H1 (cell line): ENCODE measurements around the gene TRNP1. TPM values are rescaled to one million over a fixed set of nuclear protein-coding genes. Genes with fewer than 3 reads are reported as not detected.

Source experiments
- CTCF ChIA-PET: fragments of 300-600 bp; sonication (Branson Sonifier 250); formaldehyde crosslinking; loops from one replicate; lab custom pipeline; 2021; ENCODE audit not compliant: partially characterized antibody; lab: Charles Lee
- POLR2A ChIA-PET: fragments of 300-600 bp; sonication (Branson Sonifier 250); formaldehyde crosslinking; loops from one replicate; lab custom pipeline; 2021; ENCODE audit warnings: inconsistent platforms; ENCODE audit not compliant: partially characterized antibody; lab: Charles Lee
- DNase-seq, 2 experiments: peaks; one replicate each; pipeline versions ENCODE4 v3.0.0 to v3.0.0-alpha.2; 2010 to 2022; ENCODE audit warnings: low spot score in 2 of 2, low read depth in 1 of 2, mixed read lengths in 1 of 2
- FAIRE-seq: peaks from 2 replicates; lab custom pipeline; 2011; peaks lifted over from hg19 to GRCh38; lab: Jason Lieb, UNC
- H2AFZ ChIP-seq: 2 replicates; pipeline ENCODE4 v1.8.1; 2012; ENCODE audit warnings: low read length, inconsistent platforms
- H2AK5ac ChIP-seq: 2 replicates; pipeline ENCODE4 v1.6.1; 2013; ENCODE audit warnings: low read depth, low read length
- H2BK120ac ChIP-seq: replicated peaks from 2 replicates; pipeline ENCODE3; 2013; ENCODE audit warnings: low read depth, low read length, inconsistent platforms
- H2BK12ac ChIP-seq: 2 replicates; pipeline ENCODE4 v1.6.1; 2013; ENCODE audit warnings: low read depth, low read length
- H2BK15ac ChIP-seq: 2 replicates; pipeline ENCODE4 v1.6.1; 2013; ENCODE audit warnings: low read length
- H2BK20ac ChIP-seq: 2 replicates; pipeline ENCODE4 v1.6.1; 2013; ENCODE audit warnings: low read length
- H2BK5ac ChIP-seq: 2 replicates; pipeline ENCODE4 v1.6.1; 2013; ENCODE audit warnings: low read depth, low read length
- H3K14ac ChIP-seq: 2 replicates; pipeline ENCODE4 v1.6.1; 2013; ENCODE audit warnings: inconsistent platforms; ENCODE audit not compliant: insufficient read length
- H3K18ac ChIP-seq: 2 replicates; pipeline ENCODE4 v1.6.1; 2013; ENCODE audit warnings: low read length; ENCODE audit errors: extremely low read depth
- H3K23ac ChIP-seq: 2 replicates; pipeline ENCODE4 v1.6.1; 2013; ENCODE audit warnings: inconsistent platforms; ENCODE audit not compliant: insufficient read length
- H3K23me2 ChIP-seq: 2 replicates; pipeline ENCODE4 v1.6.1; 2013; ENCODE audit warnings: low read depth, low read length
- H3K27ac ChIP-seq: 2 replicates; pipeline ENCODE4 v1.6.1; 2011; ENCODE audit warnings: low read depth, low read length, inconsistent platforms
- H3K27me3 ChIP-seq, 4 experiments: replicated peaks in 1 of 4; 1 replicate in 1 of 4; 2 replicates in 3 of 4; pipeline versions ENCODE4 v1.6.1 to v1.8.1; 2011 to 2013; ENCODE audit warnings: low read length in 3 of 4, mild to moderate bottlenecking in 3 of 4, inconsistent platforms in 2 of 4, mixed read lengths in 2 of 4, moderate library complexity in 1 of 4; ENCODE audit not compliant: control insufficient read depth in 3 of 4, insufficient read depth in 3 of 4; ENCODE audit errors: extremely low read depth in 1 of 4
- H3K36me3 ChIP-seq, 4 experiments: 2 replicates each; pipeline versions ENCODE4 v1.6.1 to v1.8.1; 2011 to 2013; ENCODE audit warnings: mild to moderate bottlenecking in 4 of 4, low read length in 3 of 4, moderate library complexity in 2 of 4, control low read depth in 1 of 4, inconsistent platforms in 1 of 4; ENCODE audit not compliant: insufficient read depth in 4 of 4, control insufficient read depth in 2 of 4
- H3K4ac ChIP-seq: replicated peaks from 2 replicates; pipeline ENCODE3; 2013; ENCODE audit warnings: low read length, low read depth, mixed read lengths, inconsistent platforms; ENCODE audit not compliant: insufficient read length
- H3K4me1 ChIP-seq, 4 experiments: replicated peaks in 1 of 4; 1 replicate in 1 of 4; 2 replicates in 3 of 4; pipeline versions ENCODE4 v1.6.1 to v1.8.1; 2011 to 2013; ENCODE audit warnings: low read length in 3 of 4, inconsistent platforms in 2 of 4, mixed read lengths in 1 of 4; ENCODE audit not compliant: insufficient read depth in 4 of 4, control insufficient read depth in 3 of 4
- H3K4me2 ChIP-seq, 2 experiments: 2 replicates each; pipeline versions ENCODE4 v1.6.1 to v1.8.1; 2011 to 2013; ENCODE audit warnings: low read depth in 2 of 2, low read length in 2 of 2, control low read depth in 1 of 2, inconsistent platforms in 1 of 2, mild to moderate bottlenecking in 1 of 2; ENCODE audit not compliant: insufficient read depth in 1 of 2
- H3K4me3 ChIP-seq, 4 experiments: fragments of 200-600, 300-600 bp in 1 of 4; sonication (generic), shearing (Covaris generic), sonication (Bioruptor Twin) in 1 of 4; 2 replicates each; pipeline versions ENCODE4 v1.5.1 to v1.8.1; 2011 to 2016; ENCODE audit warnings: low read length in 4 of 4, low read depth in 3 of 4, control low read depth in 2 of 4, inconsistent platforms in 2 of 4, mild to moderate bottlenecking in 2 of 4, mixed read lengths in 1 of 4, moderate library complexity in 1 of 4; ENCODE audit not compliant: insufficient read depth in 2 of 4; ENCODE audit errors: extremely low read depth in 1 of 4
- H3K56ac ChIP-seq: replicated peaks from 2 replicates; pipeline ENCODE3; 2013; ENCODE audit warnings: low read depth, mild to moderate bottlenecking, mixed read lengths, low read length, inconsistent platforms; ENCODE audit not compliant: insufficient read length
- H3K79me1 ChIP-seq: 2 replicates; pipeline ENCODE4 v1.6.1; 2013; ENCODE audit warnings: low read depth, low read length, control low read depth
- H3K79me2 ChIP-seq, 2 experiments: 2 replicates each; pipeline versions ENCODE4 v1.6.1 to v1.8.1; 2012 to 2013; ENCODE audit warnings: low read length in 2 of 2, mild to moderate bottlenecking in 2 of 2, inconsistent platforms in 1 of 2; ENCODE audit not compliant: insufficient read depth in 2 of 2, control insufficient read depth in 1 of 2
- H3K9ac ChIP-seq, 4 experiments: replicated peaks in 1 of 4; 1 replicate in 1 of 4; 2 replicates in 3 of 4; pipeline versions ENCODE4 v1.6.1 to v1.8.1; 2011 to 2013; ENCODE audit warnings: low read depth in 3 of 4, low read length in 3 of 4, control low read depth in 2 of 4, mild to moderate bottlenecking in 2 of 4, moderate library complexity in 2 of 4, inconsistent platforms in 1 of 4; ENCODE audit errors: extremely low read depth in 1 of 4
- H3K9me3 ChIP-seq, 2 experiments: 2 replicates each; pipeline versions ENCODE4 v1.6.1 to v1.8.1; 2012 to 2013; ENCODE audit warnings: mild to moderate bottlenecking in 2 of 2, moderate library complexity in 2 of 2, control low read depth in 1 of 2, inconsistent platforms in 1 of 2, low read depth in 1 of 2, low read length in 1 of 2, mixed read lengths in 1 of 2; ENCODE audit not compliant: insufficient read depth in 2 of 2
- H4K20me1 ChIP-seq, 2 experiments: replicated peaks in 1 of 2; 2 replicates each; pipeline versions ENCODE3 to v1.8.1; 2011 to 2013; ENCODE audit warnings: inconsistent platforms in 2 of 2, low read length in 2 of 2, mild to moderate bottlenecking in 1 of 2; ENCODE audit not compliant: insufficient read depth in 2 of 2, control insufficient read depth in 1 of 2
- H4K5ac ChIP-seq: 2 replicates; pipeline ENCODE4 v1.6.1; 2013; ENCODE audit warnings: low read length, low read depth, mixed read lengths, inconsistent platforms; ENCODE audit not compliant: insufficient read length
- H4K8ac ChIP-seq: 2 replicates; pipeline ENCODE4 v1.8.0; 2013; ENCODE audit warnings: mild to moderate bottlenecking, moderate library complexity, low read length, inconsistent platforms; ENCODE audit not compliant: insufficient read depth; ENCODE audit errors: extremely low read depth
- H4K91ac ChIP-seq: replicated peaks from 2 replicates; pipeline ENCODE3; 2013; ENCODE audit warnings: low read length, mixed read lengths, inconsistent platforms; ENCODE audit not compliant: insufficient read length
- CEBPB ChIP-seq: IDR thresholded peaks from 2 replicates; pipeline ENCODE4 v1.6.1; 2012; ENCODE audit warnings: low read depth, low read length
- SP4 ChIP-seq: IDR thresholded peaks from 2 replicates; pipeline ENCODE4 v1.6.1; 2012; ENCODE audit warnings: low read length, inconsistent platforms
- SRF ChIP-seq: IDR thresholded peaks from 2 replicates; pipeline ENCODE4 v1.6.1; 2011; ENCODE audit warnings: mild to moderate bottlenecking, low read depth, low read length, moderate library complexity
- WGBS, 2 experiments: shearing (Covaris generic) in 1 of 2; methylation state at CpG; one replicate each; pipeline versions ENCODE4 v1.1.6 to v1.1.7; 2013 to 2015; ENCODE audit warnings: low lambda C conversion rate in 2 of 2, mixed read lengths in 2 of 2, inconsistent platforms in 1 of 2, low coverage in 1 of 2, missing lambda C conversion rate in 1 of 2; ENCODE audit not compliant: insufficient replicate concordance in 2 of 2, insufficient coverage in 1 of 2, insufficient read length in 1 of 2; ENCODE audit errors: extremely low coverage in 1 of 2, missing lambda C conversion rate in 1 of 2; 5-methylcytosine and 5-hydroxymethylcytosine counted together
- polyA plus RNA-seq, 7 experiments: library from polyadenylated mRNA; depleted of rRNA in 3 of 7; stranded (reverse) in 5 of 7; unstranded in 2 of 7; fragments of >200 nt in 5 of 7; fragments of 200-250 nt in 2 of 7; gene quantifications; 1 replicate in 5 of 7; 2 replicates in 1 of 7; 4 replicates in 1 of 7; pipeline versions ENCODE4 v1.2.1 to v1.2.3, GENCODE V29; 2011 to 2013; ENCODE audit warnings: missing spikeins in 2 of 7, mixed read lengths in 2 of 7
- total RNA-seq: library from RNA; stranded (reverse); fragmentation: NEBNext Ultra II Directional; extraction: Animal tissue kit (Norgen Biotek cat#: 25700); gene quantifications from 2 replicates; pipeline ENCODE4 v1.2.1, GENCODE V29; 2021

Gene TRNP1
- total and polyA plus RNA-seq, 2 of the 8 experiments (the other 6 are each of a cell fraction or from before 2014, with no cell fraction given): 51.7 to 102 TPM

- CTCF ChIA-PET: interaction anchor here (0.9 to 2.1 kb wide), 4 partner anchors 22 to 125 kb away, joined by 3 to 5 read pairs (median 4); no protein-coding TSS in a partner anchor
- Histone ChIP-seq H4K20me1 (no peaks in the 10 kb centered on the region), H2AK5ac (no peak overlapping the region), H3K27ac (no peak overlapping the region), H3K27me3 (no peaks in the 10 kb centered on the region), H3K18ac (no peak overlapping the region), H3K4me2 (no peak overlapping the region), H2BK20ac (no peak overlapping the region; the same call in 1 of the 2 replicates), H4K8ac (0 out of 2 replicates have a peak overlapping the region, but pooled peaks have one; percentile 36), H2BK120ac (no peak overlapping the region), H3K23ac (no peak overlapping the region), H3K36me3 (no peaks in the 10 kb centered on the region), H3K79me1 (no peaks in the 10 kb centered on the region), H4K91ac (no peak overlapping the region), H3K23me2 (no peaks in the 10 kb centered on the region; the same call in 1 of the 2 replicates), H3K9ac (no peak overlapping the region), H3K79me2 (no peaks in the 10 kb centered on the region), H3K56ac (no peak overlapping the region), H2BK12ac (no peak overlapping the region), H3K4me1 (peaks cover 0 to 6% (median 3%) of the 10 kb centered on the region in 4 experiments; a peak in 3 of 7 replicates), H3K14ac (no peak overlapping the region), H3K9me3 (no peaks in the 10 kb centered on the region), H4K5ac (no peak overlapping the region), H2BK5ac (no peak overlapping the region), H3K4me3 (no peak overlapping the region), H3K4ac (no peak overlapping the region), H2AFZ (no peak overlapping the region)
- FAIRE-seq: no peak
- POLR2A ChIA-PET: interaction anchor here (0.9 to 2.0 kb wide), 6 partner anchors 13 to 153 kb away, joined by 3 to 7 read pairs (median 4); partner anchors contain the start of genes KDF1, TENT5B and TRNP1
- DNase-seq: no peak
- 91% methylated on average over 4 of the region's 4 CpGs; no CpG with 5 or more reads in 1 of the 2 experiments for WGBS, 2 experiments
- TF ChIP-seq SP4 (no peak), CEBPB (peak; percentile 74; the same call in 1 of the 2 replicates), SRF (no peak)
- TF ChIP-seq, all 59 proteins: peak for 1
- H2BK15ac ChIP-seq: no peak overlapping the region
Observed at GRCh38 chr1:26972821-26973220, 20.7 kb upstream of the TRNP1 start.
